Measurements from ENCODE around the gene CAMSAP3.

Gene CAMSAP3

GRCh38 chr19:7632340-7633203, 36.9 kb downstream of the CAMSAP3 start:
- DNase-seq (ENCODE audit: low read depth), result no peak
- no peak for TF ChIP-seq CTCF (conservative IDR thresholded peaks at IDR 0.05; ENCODE audit: control insufficient read depth, insufficient read depth, low read depth, low read length)
- no peak overlapping the region for H3K4me3 ChIP-seq (ENCODE audit: control insufficient read depth, low read depth, low read length)

- TF ChIP-seq CTCF (conservative IDR thresholded peaks at IDR 0.05; ENCODE audit: control insufficient read depth, insufficient read depth, low read depth, low read length), result no peak
- no peak within 1 kb of the TSS for H3K4me3 ChIP-seq (ENCODE audit: control insufficient read depth, low read depth, low read length)
- no peak for DNase-seq (ENCODE audit: low read depth)
These were observed 38.0 kb downstream of the CAMSAP3 start, which contains the start of gene PCP2 for GRCh38 chr19:7633698-7634097. Gene PCP2 (minus strand): TSS chr19:7633719. CDS start chr19:7633457, 262 bp downstream.

- no peak overlapping the region for H3K4me3 ChIP-seq (ENCODE audit: control insufficient read depth, low read depth, low read length)
- no peak for TF ChIP-seq CTCF (conservative IDR thresholded peaks at IDR 0.05; ENCODE audit: control insufficient read depth, insufficient read depth, low read depth, low read length)
- no peak for DNase-seq (ENCODE audit: low read depth)
These were observed 40.0 kb downstream of the CAMSAP3 start for GRCh38 chr19:7635670-7636069.

- no peak for TF ChIP-seq CTCF (conservative IDR thresholded peaks at IDR 0.05; ENCODE audit: control insufficient read depth, insufficient read depth, low read depth, low read length)
- DNase-seq (ENCODE audit: low read depth), result no peak
- H3K4me3 ChIP-seq (ENCODE audit: control insufficient read depth, low read depth, low read length), result no peak overlapping the region
These were observed 40.6 kb downstream of the CAMSAP3 start for GRCh38 chr19:7636317-7636690.

GRCh38 chr19:7636691-7637373, 41.2 kb downstream of the CAMSAP3 start, which contains the start of gene STXBP2:
Gene STXBP2 (plus strand): TSS chr19:7637110. CDS start chr19:7637150, 40 bp downstream.
- DNase-seq (ENCODE audit: low read depth), result no peak
- no peak for TF ChIP-seq CTCF (conservative IDR thresholded peaks at IDR 0.05; ENCODE audit: control insufficient read depth, insufficient read depth, low read depth, low read length)
- H3K4me3 ChIP-seq (ENCODE audit: control insufficient read depth, low read depth, low read length), result peak within 1 kb of the TSS; percentile 19

- H3K4me3 ChIP-seq (ENCODE audit: control insufficient read depth, low read depth, low read length), result peak overlapping the region; percentile 19
- no peak for DNase-seq (ENCODE audit: low read depth)
- TF ChIP-seq CTCF (conservative IDR thresholded peaks at IDR 0.05; ENCODE audit: control insufficient read depth, insufficient read depth, low read depth, low read length), result no peak
These were observed 42.0 kb downstream of the CAMSAP3 start for GRCh38 chr19:7637374-7638256.
